H7 (cell line): ENCODE data around the gene TMC2. TPM values are rescaled to one million over a fixed set of nuclear protein-coding genes. Genes with fewer than 3 reads are reported as not detected.
"Not testable (repeated sequence)": the region's sequence is repeated elsewhere in the genome, so short reads cannot be mapped to it uniquely, and the experiment has no call there.

ENCODE experiments used
- DNase-seq: peaks from one replicate; pipeline ENCODE4 v3.0.0; 2012
- H3K27me3 ChIP-seq: 2 replicates; pipeline ENCODE4 v1.6.0; 2011; ENCODE audit warnings: mild to moderate bottlenecking, low read length; ENCODE audit not compliant: control insufficient read depth, insufficient read depth
- H3K36me3 ChIP-seq: replicated peaks from 2 replicates; pipeline ENCODE4 v1.5.1; 2011; ENCODE audit warnings: low read length; ENCODE audit not compliant: control insufficient read depth, insufficient read depth
- H3K4me3 ChIP-seq: 2 replicates; pipeline ENCODE4 v1.5.1; 2011; ENCODE audit warnings: low read depth, mild to moderate bottlenecking, control low read depth, low read length, moderate library complexity; ENCODE audit not compliant: insufficient read depth
- total RNA-seq: library from RNA; depleted of rRNA; stranded (reverse); fragments of >200 nt; shearing (Covaris generic); gene quantifications from 2 replicates; pipeline ENCODE4 v1.2.3, GENCODE V29; 2014; rRNA removed

The TMC2 gene
- total RNA-seq, 1 experiment from 2014 or later = not detected

GRCh38 chr20:2671977-2672376 is 135.6 kb downstream of the TMC2 start:
- no peaks in the 10 kb centered on the region for H3K36me3 ChIP-seq
- peak; percentile 72 for DNase-seq
- H3K4me3 ChIP-seq = no peak overlapping the region
- H3K27me3 ChIP-seq = no peaks in the 10 kb centered on the region; the same call in 1 of the 2 replicates

DNA sequence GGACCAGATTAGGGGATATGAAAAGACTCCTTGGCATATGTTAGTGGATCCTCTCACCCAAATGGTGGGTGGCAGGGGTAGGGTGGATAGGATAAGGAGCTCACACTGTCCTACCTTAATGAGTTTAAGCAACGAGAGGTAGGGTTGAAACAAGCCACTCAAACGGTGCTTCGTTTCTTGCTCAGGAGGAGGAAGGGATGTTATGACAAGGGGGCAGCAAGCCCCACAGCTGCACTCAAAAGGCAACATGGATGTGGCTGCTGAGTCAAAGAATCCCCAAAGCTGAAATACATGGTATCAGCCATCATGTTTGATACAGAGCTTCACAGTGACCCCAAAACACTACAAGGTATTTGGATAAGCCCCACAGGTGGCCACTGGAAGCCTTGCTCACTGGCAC is 136.1 kb downstream of the TMC2 start:
- Histone ChIP-seq H3K27me3 (no peaks in the 10 kb centered on the region; the same call in 1 of the 2 replicates), H3K36me3 (no peaks in the 10 kb centered on the region), H3K4me3 (no peak overlapping the region)
- DNase-seq = no peak

- Histone ChIP-seq H3K4me3 (no peak overlapping the region), H3K36me3 (no peaks in the 10 kb centered on the region), H3K27me3 (no peaks in the 10 kb centered on the region; the same call in 1 of the 2 replicates)
- no peak for DNase-seq
Observed at GRCh38 chr20:2673453-2673852, 137.1 kb downstream of the TMC2 start.

- H3K4me3 ChIP-seq = no peak overlapping the region
- H3K27me3 ChIP-seq = peaks cover 3% of the 10 kb centered on the region; the same call in 1 of the 2 replicates
- no peaks in the 10 kb centered on the region for H3K36me3 ChIP-seq
- no peak for DNase-seq
Observed at GRCh38 chr20:2680046-2680445, 143.7 kb downstream of the TMC2 start.

DNA sequence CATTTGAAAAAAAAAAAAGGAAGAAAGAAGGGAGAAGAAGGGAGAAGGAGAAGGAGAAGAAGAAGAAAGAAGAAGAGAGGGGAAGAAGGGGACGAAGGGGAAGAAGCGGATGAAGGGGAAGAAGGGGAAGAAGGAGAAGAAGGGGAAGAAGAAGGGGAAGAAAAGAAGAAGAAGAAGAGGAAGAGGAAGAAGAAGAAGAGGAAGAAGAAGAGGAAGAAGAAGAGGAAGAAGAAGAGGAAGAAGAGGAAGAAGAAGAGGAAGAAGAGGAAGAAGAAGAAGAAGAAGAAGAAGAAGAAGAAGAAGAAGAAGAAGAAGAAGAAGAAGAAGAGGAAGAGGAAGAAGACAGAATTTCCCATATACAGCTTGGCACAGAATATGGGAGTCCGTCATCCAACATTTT is 145.7 kb downstream of the TMC2 start:
- H3K36me3 ChIP-seq, DNase-seq, H3K27me3 ChIP-seq, H3K4me3 ChIP-seq: not testable (repeated sequence)

DNA sequence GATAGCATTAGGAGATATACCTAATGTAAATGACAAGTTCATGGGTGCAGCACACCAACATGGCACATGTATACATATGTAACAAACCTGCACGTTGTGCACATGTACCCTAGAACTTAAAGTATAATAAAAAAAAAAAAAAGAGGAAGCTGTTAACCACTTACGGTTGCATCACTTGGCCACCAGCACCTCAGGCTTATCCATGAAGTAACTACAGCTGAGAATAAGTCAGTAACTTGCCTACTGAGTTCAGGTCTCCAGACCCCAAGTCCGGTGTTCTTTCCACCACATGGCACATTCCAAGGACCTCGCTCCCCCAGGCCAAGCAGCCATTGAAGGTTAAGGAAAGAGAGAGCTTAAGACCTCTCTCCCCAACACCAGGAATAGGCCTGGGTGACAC is 148.4 kb downstream of the TMC2 start:
- H3K27me3 ChIP-seq = peaks cover 27% of the 10 kb centered on the region
- H3K36me3 ChIP-seq, H3K4me3 ChIP-seq, DNase-seq: not testable (repeated sequence)

GRCh38 chr20:2687514-2687913 is 151.1 kb downstream of the TMC2 start:
- no peak overlapping the region for H3K4me3 ChIP-seq
- H3K27me3 ChIP-seq = peaks cover 51% of the 10 kb centered on the region
- H3K36me3 ChIP-seq = no peaks in the 10 kb centered on the region
- peak; percentile 44 for DNase-seq

DNA sequence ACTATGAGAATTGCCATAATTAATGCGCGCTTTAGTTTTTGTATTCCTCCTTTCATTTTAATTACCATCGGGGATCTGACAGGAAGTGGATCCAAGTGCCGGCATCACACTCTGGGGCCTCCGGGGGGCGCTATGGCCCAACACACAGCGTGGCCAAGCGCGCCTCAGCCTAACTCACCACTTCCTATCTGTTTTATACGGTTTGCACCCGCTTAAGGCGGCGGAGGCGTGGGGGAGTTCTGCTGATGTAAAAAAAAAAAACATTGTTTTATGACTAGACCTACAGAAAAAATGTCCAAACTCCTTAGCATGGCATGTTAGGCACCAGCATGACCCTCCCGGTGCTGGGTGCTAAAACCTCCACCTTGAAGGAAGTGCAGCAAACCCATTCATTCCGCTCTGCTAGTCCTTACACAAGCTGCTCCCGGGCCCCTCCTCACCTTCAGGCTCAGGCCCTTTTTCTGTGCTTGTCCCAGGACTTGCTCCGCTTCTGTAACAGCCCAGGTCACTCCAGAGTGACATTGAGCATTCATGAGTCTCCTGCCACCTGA is 151.7 kb downstream of the TMC2 start:
- Histone ChIP-seq H3K27me3 (peaks cover 51% of the 10 kb centered on the region), H3K36me3 (no peaks in the 10 kb centered on the region), H3K4me3 (peak overlapping the region; percentile 16; the same call in 1 of the 2 replicates)
- peak; percentile 88 for DNase-seq

DNA sequence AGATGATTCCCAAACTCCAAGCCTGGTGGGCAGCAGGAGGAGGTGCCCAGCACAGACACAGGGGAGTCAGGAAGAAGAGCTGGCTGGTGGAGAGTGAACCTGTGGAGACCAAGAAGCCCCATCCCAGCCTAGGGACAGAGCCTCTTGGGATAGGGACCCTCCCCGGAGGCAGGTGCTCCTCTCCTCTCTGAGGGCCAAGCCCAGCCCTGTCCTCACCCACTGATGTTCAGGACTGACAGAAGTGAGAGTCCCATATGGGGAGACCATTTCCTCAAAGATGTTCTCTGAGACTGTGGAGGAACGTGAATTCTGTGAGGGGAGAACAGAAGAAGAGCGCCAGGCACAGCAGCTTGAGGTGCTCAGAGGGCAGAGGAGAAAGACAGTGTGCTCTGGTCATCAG is 153.8 kb downstream of the TMC2 start:
- DNase-seq = no peak

DNA sequence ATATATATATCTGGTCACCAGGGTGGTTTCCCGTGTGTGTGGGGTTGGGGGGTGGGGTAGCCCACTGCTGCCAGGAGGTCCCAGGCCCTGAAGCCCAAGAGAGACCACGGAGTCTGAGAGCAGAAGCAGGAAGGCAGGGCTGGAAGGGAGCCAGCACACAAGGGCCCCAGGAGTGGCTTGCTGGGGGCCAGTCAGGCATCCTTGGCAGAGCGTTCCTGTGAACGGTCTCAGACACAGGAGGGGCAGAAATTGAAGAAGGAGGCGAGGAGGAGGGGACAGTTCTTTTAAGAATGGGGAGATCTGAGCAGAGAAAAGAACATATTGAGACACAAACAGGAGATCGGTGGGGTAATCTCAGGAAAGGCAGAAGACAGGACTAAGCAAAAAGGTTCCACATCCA is 154.3 kb downstream of the TMC2 start:
- DNase-seq = no peak
- Histone ChIP-seq H3K27me3 (peaks cover 73% of the 10 kb centered on the region), H3K4me3 (no peak overlapping the region), H3K36me3 (no peaks in the 10 kb centered on the region)

More for the DNA sequence above, 153.8 kb downstream of the TMC2 start:
- H3K36me3 ChIP-seq = no peaks in the 10 kb centered on the region
- no peak overlapping the region for H3K4me3 ChIP-seq
- peaks cover 71% of the 10 kb centered on the region for H3K27me3 ChIP-seq

GRCh38 chr20:2691127-2691526 is 154.8 kb downstream of the TMC2 start:
- Histone ChIP-seq H3K36me3 (no peaks in the 10 kb centered on the region), H3K4me3 (no peak overlapping the region), H3K27me3 (peaks cover 76% of the 10 kb centered on the region)
- DNase-seq = no peak

Other genes starting within 250 kb of the TMC2 start
- 0.90 TPM in 1 of 2 replicates, not detected in the other for gene TGM3, start 240.6 kb upstream of the TMC2 start, total RNA-seq
- gene TGM6, start 155.7 kb upstream of the TMC2 start, total RNA-seq = not detected in 2 replicates
- gene SNRPB, start 65.8 kb upstream of the TMC2 start, total RNA-seq = 789 and 854 TPM in 2 replicates
- gene ZNF343, start 27.7 kb upstream of the TMC2 start, total RNA-seq = 6.5 and 7.8 TPM in 2 replicates
- gene NOP56, start 116.1 kb downstream of the TMC2 start, total RNA-seq = 334 and 392 TPM in 2 replicates
- 174 and 183 TPM in 2 replicates for gene IDH3B, start 127.6 kb downstream of the TMC2 start, total RNA-seq
- 1.1 and 2.6 TPM in 2 replicates for gene EBF4, start 156.2 kb downstream of the TMC2 start, total RNA-seq